AG04450 (cell line): ENCODE results near the gene SHANK2. TPM values are rescaled to one million over a fixed set of nuclear protein-coding genes. Genes with fewer than 3 reads are reported as not detected.

Experiments
- CTCF ChIA-PET: fragments of 300-600, 350-600 bp; formaldehyde crosslinking; extraction: SDS; loops from one replicate; lab custom pipeline; 2022; ENCODE audit warnings: antibody characterized with exemption, inconsistent platforms; lab: Charles Lee
- POLR2A ChIA-PET: fragments of 350-600 bp; formaldehyde crosslinking; extraction: SDS; loops from one replicate; lab custom pipeline; 2021; ENCODE audit warnings: antibody characterized with exemption, inconsistent platforms; lab: Yijun Ruan, JAX
- DNase-seq: peaks from one replicate; pipeline ENCODE4 v3.0.0-alpha.2; 2011; ENCODE audit warnings: low read depth, low spot score
- H3K27ac ChIP-seq: one replicate; pipeline ENCODE4 v1.5.1; 2012; ENCODE audit warnings: low read depth, low read length, control low read depth
- H3K27me3 ChIP-seq: one replicate; pipeline ENCODE4 v1.6.0; 2012; ENCODE audit warnings: low read length; ENCODE audit not compliant: control insufficient read depth, insufficient read depth
- H3K4me3 ChIP-seq: 2 replicates; pipeline ENCODE4 v1.5.1; 2011; ENCODE audit warnings: mild to moderate bottlenecking, low read depth, low read length, control low read depth
- H3K9me3 ChIP-seq: 2 replicates; pipeline ENCODE4 v1.5.1; 2012; ENCODE audit warnings: low read length; ENCODE audit not compliant: control insufficient read depth, insufficient read depth
- CTCF ChIP-seq: IDR thresholded peaks from 2 replicates; pipeline ENCODE4 v1.5.1; 2011; ENCODE audit warnings: low read depth, low read length, control low read depth, inconsistent platforms
- polyA minus RNA-seq: library from RNA; depleted of rRNA, polyadenylated mRNA; stranded (reverse); fragments of >200 nt; gene quantifications from 2 replicates; pipeline ENCODE4 v1.2.3, GENCODE V29; 2011; rRNA and poly(A)+ RNA removed
- polyA plus RNA-seq: library from polyadenylated mRNA; depleted of rRNA; stranded (reverse); fragments of >200 nt; gene quantifications from 2 replicates; pipeline ENCODE4 v1.2.3, GENCODE V29; 2011; rRNA removed

The SHANK2 gene
- polyA plus RNA-seq (0.72 and 0.77 TPM in 2 replicates), polyA minus RNA-seq (1.3 and 2.4 TPM in 2 replicates)

GRCh38 chr11:71252269-71252769 is at the start of gene SHANK2:
Gene SHANK2, minus strand, starts transcription at chr11:71252577. Its CDS starts 105,251 bp downstream, at chr11:71147326.
- H3K27me3 ChIP-seq, result peaks cover 40% of the 10 kb centered on the region
- ChIA-PET CTCF (interaction anchor here (0.6 to 0.9 kb wide), 2 partner anchors 87 to 785 kb away, joined by 3 read pairs; no protein-coding TSS in a partner anchor), POLR2A (interaction anchor here (1.4 kb wide), 1 partner anchor 47 kb away, joined by 7 read pairs; no protein-coding TSS in a partner anchor)
- no peak for DNase-seq
- no peak within 1 kb of the TSS for H3K27ac ChIP-seq
- peaks cover 5% of the 10 kb centered on the region for H3K9me3 ChIP-seq
- peak within 1 kb of the TSS; percentile 52 for H3K4me3 ChIP-seq
- TF ChIP-seq CTCF, result 0 out of 2 replicates have a peak, but pooled peaks have one; percentile 0

GRCh38 chr11:71301858-71302533 is 49.6 kb upstream of the SHANK2 start:
- H3K27me3 ChIP-seq, result no peaks in the 10 kb centered on the region
- TF ChIP-seq CTCF, result no peak
- CTCF ChIA-PET, result no interaction called here
- H3K9me3 ChIP-seq, result peaks cover 17% of the 10 kb centered on the region; the same call in 1 of the 2 replicates
- no peak overlapping the region for H3K27ac ChIP-seq
- POLR2A ChIA-PET, result no interaction called here
- no peak overlapping the region for H3K4me3 ChIP-seq
- DNase-seq, result no peak

- TF ChIP-seq CTCF, result no peak
- POLR2A ChIA-PET, result no interaction called here
- no peak overlapping the region for H3K27ac ChIP-seq
- DNase-seq, result no peak
- H3K4me3 ChIP-seq, result no peak overlapping the region
- CTCF ChIA-PET, result no interaction called here
- H3K9me3 ChIP-seq, result peaks cover 17% of the 10 kb centered on the region; the same call in 1 of the 2 replicates
- no peaks in the 10 kb centered on the region for H3K27me3 ChIP-seq
These were observed 48.9 kb upstream of the SHANK2 start for GRCh38 chr11:71301046-71301857.

GRCh38 chr11:71300187-71300586 is 47.8 kb upstream of the SHANK2 start:
- DNase-seq, result no peak
- ChIA-PET POLR2A (no interaction called here), CTCF (interaction anchor here (1.2 kb wide), 1 partner anchor 213 kb away, joined by 3 read pairs; no protein-coding TSS in a partner anchor)
- no peaks in the 10 kb centered on the region for H3K27me3 ChIP-seq
- TF ChIP-seq CTCF, result no peak
- H3K27ac ChIP-seq, result no peak overlapping the region
- peaks cover 13% of the 10 kb centered on the region; the same call in 1 of the 2 replicates for H3K9me3 ChIP-seq
- no peak overlapping the region for H3K4me3 ChIP-seq
